OCI-LY7 (cell line): ENCODE measurements around the gene RASAL2. TPM values are rescaled to one million over a fixed set of nuclear protein-coding genes. Genes with fewer than 3 reads are reported as not detected.

ENCODE experiments used
- BruUV-seq: library from RNA; stranded (reverse); fragments of 400-500 nt; replicated peaks from 2 replicates; lab custom pipeline; 2021; lab: Mats Ljungman, UMichigan
- CTCF ChIA-PET: fragments of 300-600 bp; sonication (Branson Sonifier 250); formaldehyde crosslinking; loops from one replicate; lab custom pipeline; 2022; ENCODE audit warnings: antibody characterized with exemption; ENCODE audit not compliant: unreplicated experiment; lab: Charles Lee
- POLR2A ChIA-PET: fragments of 300-600 bp; sonication (Branson Sonifier 250); formaldehyde crosslinking; loops from one replicate; lab custom pipeline; 2022; ENCODE audit warnings: antibody characterized with exemption; lab: Charles Lee
- DNase-seq: peaks from one replicate; pipeline ENCODE4 v3.0.0-alpha.2; 2015; ENCODE audit warnings: low spot score
- H2AFZ ChIP-seq: fragments of 200-600 bp; sonication (generic), shearing (Covaris generic); 2 replicates; pipeline ENCODE4 v1.6.1; 2014; ENCODE audit warnings: mild to moderate bottlenecking, antibody characterized with exemption, low read length, moderate library complexity
- H3K27ac ChIP-seq: fragments of 200-600 bp; sonication (generic); 2 replicates; pipeline ENCODE4 v1.5.1; 2014; ENCODE audit warnings: mixed run types, low read depth, mild to moderate bottlenecking, moderate library complexity, low read length, inconsistent platforms; ENCODE audit not compliant: poor library complexity, severe bottlenecking
- H3K36me3 ChIP-seq: fragments of 200-600 bp; sonication (generic); 2 replicates; pipeline ENCODE4 v1.6.1; 2014; ENCODE audit warnings: mild to moderate bottlenecking, antibody characterized with exemption, low read length, moderate library complexity, mixed read lengths; ENCODE audit not compliant: insufficient read depth
- H3K4me1 ChIP-seq: fragments of 200-600 bp; sonication (generic); 2 replicates; pipeline ENCODE4 v1.5.1; 2014; ENCODE audit warnings: mild to moderate bottlenecking, low read length; ENCODE audit not compliant: insufficient read depth, poor library complexity, severe bottlenecking
- H3K4me2 ChIP-seq: fragments of 200-600 bp; sonication (generic); 2 replicates; pipeline ENCODE4 v1.6.1; 2014; ENCODE audit warnings: mild to moderate bottlenecking, low read length
- H3K4me3 ChIP-seq: fragments of 200-600 bp; sonication (generic); 2 replicates; pipeline ENCODE4 v1.5.1; 2014; ENCODE audit warnings: mild to moderate bottlenecking, low read depth, low read length; ENCODE audit not compliant: poor library complexity, severe bottlenecking
- H3K79me2 ChIP-seq: fragments of 200-600 bp; sonication (generic); 2 replicates; pipeline ENCODE4 v1.6.1; 2016; ENCODE audit warnings: low read depth, mild to moderate bottlenecking, low read length, moderate library complexity, mixed read lengths; ENCODE audit not compliant: insufficient read depth
- H3K9me2 ChIP-seq: fragments of 200-600 bp; sonication (generic); 2 replicates; pipeline ENCODE4 v1.6.1; 2016; ENCODE audit warnings: mild to moderate bottlenecking, low read length, mixed read lengths; ENCODE audit not compliant: insufficient read depth
- H3K9me3 ChIP-seq: fragments of 200-600 bp; sonication (generic); 2 replicates; pipeline ENCODE4 v1.6.1; 2014; ENCODE audit warnings: mild to moderate bottlenecking, mixed run types, low read length, mixed read lengths
- H4K20me1 ChIP-seq: fragments of 200-600 bp; sonication (generic); 2 replicates; pipeline ENCODE4 v1.6.1; 2014; ENCODE audit warnings: mild to moderate bottlenecking, antibody characterized with exemption, low read length, moderate library complexity, mixed read lengths; ENCODE audit not compliant: insufficient read depth
- EZH2phosphoT487 ChIP-seq: fragments of 200-600 bp; sonication (generic); IDR thresholded peaks from 2 replicates; pipeline ENCODE4 v1.6.1; 2018; ENCODE audit warnings: low read depth, borderline replicate concordance, mild to moderate bottlenecking, mixed run types, antibody characterized with exemption, low read length, moderate library complexity, mixed read lengths
- intact Hi-C: fragments of 100-400 bp; cut with micrococcal nuclease; formaldehyde crosslinking; loops from one replicate; pipeline ENCODE4 v1.10.0; 2022; ENCODE audit not compliant: unreplicated experiment
- small RNA-seq: library from RNA; depleted of rRNA; stranded (forward); fragments of <200 nt; gene quantifications from one replicate; pipeline ENCODE3, GENCODE V24; 2014
- total RNA-seq, 2 experiments: library from RNA; depleted of rRNA in 1 of 2; stranded (reverse); fragments of >200 nt in 1 of 2; shearing (Covaris generic) in 1 of 2; gene quantifications; 2 replicates each; pipeline ENCODE4 v1.2.3, GENCODE V29; 2014 to 2022
- TF ChIP-seq, protein P1 (sequence below): fragments of 200-600 bp; sonication (generic); conservative IDR thresholded peaks from 2 replicates; pipeline ENCODE4 v1.5.1; 2014; ENCODE audit warnings: mild to moderate bottlenecking, antibody characterized with exemption, low read length, moderate library complexity, mixed read lengths

RASAL2 gene
- total RNA-seq, 2 experiments from 2014 or later: 0.09 to 0.27 TPM

DNA sequence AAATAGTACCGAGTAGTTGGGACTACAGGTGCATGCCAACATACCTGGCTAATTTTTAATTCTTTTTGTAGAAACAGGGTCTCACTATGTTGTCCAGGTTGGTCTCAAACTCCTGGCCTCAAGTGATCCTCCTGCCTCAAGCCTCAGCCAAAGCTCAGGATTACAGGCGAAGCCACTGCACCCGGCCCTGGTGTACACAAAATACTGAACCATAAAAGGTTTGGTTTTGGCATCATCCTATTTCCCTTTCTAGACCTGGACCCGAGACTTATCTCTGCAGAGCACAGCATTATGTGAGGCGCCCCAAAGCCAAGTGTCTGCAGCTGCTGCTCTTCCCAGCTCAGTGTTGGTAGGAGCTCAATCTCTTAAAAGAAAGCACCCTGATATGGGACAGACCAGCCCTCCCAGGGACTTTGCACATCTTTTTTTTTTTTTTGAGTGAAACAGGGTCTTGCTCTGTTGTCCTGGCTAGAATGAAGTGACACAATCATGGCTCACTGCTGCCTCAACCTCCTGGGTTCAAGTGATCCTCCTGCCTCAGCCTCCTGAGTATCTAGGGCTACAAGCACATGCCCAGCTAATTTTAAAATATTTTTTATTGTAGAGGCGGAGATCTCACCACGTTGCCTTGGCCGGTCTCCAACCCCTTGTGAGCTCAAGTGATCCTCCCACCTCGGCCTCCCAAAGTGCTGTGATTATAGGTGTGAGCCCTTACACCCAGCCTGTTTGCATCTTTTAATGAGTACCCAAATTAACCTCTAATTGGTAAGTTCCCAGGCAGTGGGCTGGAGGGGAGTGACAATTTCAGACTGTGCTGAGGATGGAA, 439.4 kb downstream of the RASAL2 start:
- no TSS peak for BruUV-seq
- ChIA-PET POLR2A (interaction anchor here (0.6 to 0.8 kb wide), 3 partner anchors 20 to 618 kb away, joined by 3 to 4 read pairs (median 3); no protein-coding TSS in a partner anchor), CTCF (interaction anchor here (3.9 kb wide), 1 partner anchor 470 kb away, joined by 34 read pairs; no protein-coding TSS in a partner anchor)
- TF ChIP-seq, protein P1, sequence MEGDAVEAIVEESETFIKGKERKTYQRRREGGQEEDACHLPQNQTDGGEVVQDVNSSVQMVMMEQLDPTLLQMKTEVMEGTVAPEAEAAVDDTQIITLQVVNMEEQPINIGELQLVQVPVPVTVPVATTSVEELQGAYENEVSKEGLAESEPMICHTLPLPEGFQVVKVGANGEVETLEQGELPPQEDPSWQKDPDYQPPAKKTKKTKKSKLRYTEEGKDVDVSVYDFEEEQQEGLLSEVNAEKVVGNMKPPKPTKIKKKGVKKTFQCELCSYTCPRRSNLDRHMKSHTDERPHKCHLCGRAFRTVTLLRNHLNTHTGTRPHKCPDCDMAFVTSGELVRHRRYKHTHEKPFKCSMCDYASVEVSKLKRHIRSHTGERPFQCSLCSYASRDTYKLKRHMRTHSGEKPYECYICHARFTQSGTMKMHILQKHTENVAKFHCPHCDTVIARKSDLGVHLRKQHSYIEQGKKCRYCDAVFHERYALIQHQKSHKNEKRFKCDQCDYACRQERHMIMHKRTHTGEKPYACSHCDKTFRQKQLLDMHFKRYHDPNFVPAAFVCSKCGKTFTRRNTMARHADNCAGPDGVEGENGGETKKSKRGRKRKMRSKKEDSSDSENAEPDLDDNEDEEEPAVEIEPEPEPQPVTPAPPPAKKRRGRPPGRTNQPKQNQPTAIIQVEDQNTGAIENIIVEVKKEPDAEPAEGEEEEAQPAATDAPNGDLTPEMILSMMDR: no peak
- no peak for TF ChIP-seq EZH2phosphoT487
- no peak for DNase-seq
- Histone ChIP-seq H3K79me2 (no peaks in the 10 kb centered on the region), H3K9me2 (no peaks in the 10 kb centered on the region), H4K20me1 (no peaks in the 10 kb centered on the region), H3K27ac (no peak overlapping the region), H3K9me3 (no peaks in the 10 kb centered on the region), H3K36me3 (no peaks in the 10 kb centered on the region), H3K4me3 (no peak overlapping the region), H3K4me1 (no peaks in the 10 kb centered on the region), H2AFZ (no peak overlapping the region), H3K4me2 (no peak overlapping the region)
- intact Hi-C loops: loop anchor here (2.0 kb wide), 1 partner anchor 535 kb away; no protein-coding TSS in a partner anchor

Small RNAs within 50 kb of the gene (small RNA-seq; reads per million reads assigned to genes)
- gene RF00017: not detected

Other genes with a start within 250 kb of the RASAL2 start
- gene SEC16B, start 124.0 kb upstream of the RASAL2 start, total RNA-seq (2014; rRNA removed; shearing (Covaris generic)): not detected in 2 replicates
- gene SEC16B, start 124.0 kb upstream of the RASAL2 start, total RNA-seq (2022): not detected in 2 replicates